ENCODE results near the gene CD22.
"Not testable (repeated sequence)": the region's sequence is repeated elsewhere in the genome, so short reads cannot be mapped to it uniquely, and the experiment has no call there.

CD22 gene
- long read RNA-seq, donor 1 = 0 reads
- long read RNA-seq, donor 2 = 0 reads
- long read RNA-seq, donor 3 = 0 reads
- long read RNA-seq, donor 4 = 0 reads
- long read RNA-seq, donor 5 = 0 reads
- long read RNA-seq, donor 6, partial matches to known transcripts = 0 of 1 reads
- long read RNA-seq, donor 6, other reads (novel, unspliced or antisense) = 0 of 1 reads
- long read RNA-seq, donor 7 = 0 reads
- long read RNA-seq, donor 8 = 0 reads

DNA sequence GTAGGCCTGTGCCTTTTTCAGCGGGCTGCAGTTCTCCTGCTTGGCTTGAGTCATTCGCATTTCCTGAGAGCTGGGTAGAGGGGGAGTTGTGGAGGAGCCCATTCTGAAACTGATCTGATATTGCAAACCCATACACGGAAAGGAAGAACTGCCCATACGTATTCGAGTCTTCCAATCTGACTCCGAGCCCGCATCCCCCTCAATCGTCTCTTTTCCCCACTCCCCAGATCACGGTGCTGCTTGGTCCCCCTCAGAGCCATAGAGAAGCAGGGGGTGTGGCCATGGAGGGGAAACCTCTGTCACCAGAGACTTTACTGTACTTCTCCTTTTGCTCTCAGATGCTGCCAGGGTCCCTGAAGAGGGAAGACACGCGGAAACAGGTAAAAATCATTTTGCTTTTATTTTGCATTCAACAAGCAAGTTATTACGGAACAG lies at the start of gene CD22:
TSS of gene CD22 (plus strand) at position 337 of the 435 bp plus-strand sequence. CDS start 2,854 bp downstream, outside the sequence.
- DNase-seq = no peak

DNA sequence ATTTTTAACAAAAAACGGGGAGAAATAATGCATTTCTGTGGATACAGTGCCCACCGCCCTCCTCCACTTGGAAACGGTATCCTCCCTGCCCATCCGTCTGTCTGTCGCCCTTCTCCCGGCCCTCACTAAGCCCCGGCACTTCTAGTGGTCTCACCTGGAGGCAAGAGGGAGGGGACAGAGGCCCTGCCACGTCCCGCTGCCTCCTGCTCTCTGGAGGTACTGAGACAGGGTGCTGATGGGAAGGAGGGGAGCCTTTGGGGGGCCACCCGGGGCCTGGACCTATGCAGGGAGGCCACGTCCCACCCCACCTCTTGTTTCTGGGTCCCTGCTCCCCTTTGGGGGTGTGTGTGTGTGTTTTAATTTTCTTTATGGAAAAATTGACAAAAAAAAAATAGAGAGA lies 49.6 kb upstream of the CD22 start:
- no peak for DNase-seq

DNA sequence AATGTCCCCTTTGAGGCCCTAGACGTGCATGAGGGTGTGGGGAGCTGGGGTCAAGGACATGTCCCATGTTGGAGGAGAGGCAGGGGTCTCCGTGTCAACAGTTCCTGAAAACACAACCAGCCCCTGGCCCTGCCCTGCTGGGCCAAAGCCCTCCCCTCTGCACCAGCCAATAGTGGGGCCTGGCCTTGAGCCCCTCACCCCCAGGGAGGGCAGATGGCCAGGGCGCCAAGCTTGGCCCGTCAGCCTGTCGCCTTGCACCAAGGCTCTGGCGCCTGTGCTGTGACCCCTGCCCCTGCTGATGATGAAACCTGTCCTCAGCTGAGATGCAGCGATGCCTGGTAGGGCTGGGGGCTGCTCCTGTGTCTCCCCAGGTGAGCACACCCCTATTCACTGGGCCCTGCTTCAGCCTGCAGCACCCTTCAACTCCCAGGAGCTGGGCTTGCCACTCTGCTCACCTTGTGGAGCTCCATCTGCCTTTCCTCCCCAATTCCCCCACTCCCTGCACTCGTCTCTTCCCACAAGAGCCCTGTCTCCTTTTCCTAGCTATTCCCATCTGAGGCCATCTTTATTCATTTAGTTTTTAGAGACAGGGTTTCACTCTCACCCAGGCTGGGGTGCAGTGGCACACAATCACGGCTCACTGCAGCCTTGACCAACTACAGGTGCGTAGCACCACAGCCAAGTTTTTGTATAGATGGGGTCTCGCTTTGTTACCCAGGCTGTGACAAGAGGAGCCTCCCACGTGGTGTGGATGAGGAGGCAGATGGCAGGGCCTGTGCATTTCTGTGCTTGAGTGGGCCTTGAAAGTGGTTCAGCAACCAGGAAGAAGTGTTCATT lies 48.8 kb upstream of the CD22 start:
- no peak for DNase-seq

DNA sequence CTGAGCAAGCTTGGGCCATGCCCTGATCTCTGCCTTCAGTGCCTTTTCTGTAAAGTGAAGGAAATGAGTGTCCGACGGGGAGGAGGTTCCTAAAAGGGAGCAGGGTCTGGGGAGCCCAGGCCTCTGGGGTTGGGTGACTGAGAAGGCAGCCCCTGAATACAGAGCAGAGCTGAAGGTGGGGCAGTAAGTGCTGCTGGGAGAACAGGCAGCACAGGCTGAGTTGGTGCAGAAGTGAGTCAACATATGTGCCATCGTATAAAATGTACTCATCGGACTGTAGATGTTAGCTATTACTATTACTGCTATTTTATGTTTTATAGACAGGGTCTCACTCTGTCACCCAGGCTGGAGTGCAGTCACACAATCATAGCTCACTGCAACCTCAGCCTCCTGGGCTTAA lies 47.7 kb upstream of the CD22 start:
- no peak for DNase-seq

DNA sequence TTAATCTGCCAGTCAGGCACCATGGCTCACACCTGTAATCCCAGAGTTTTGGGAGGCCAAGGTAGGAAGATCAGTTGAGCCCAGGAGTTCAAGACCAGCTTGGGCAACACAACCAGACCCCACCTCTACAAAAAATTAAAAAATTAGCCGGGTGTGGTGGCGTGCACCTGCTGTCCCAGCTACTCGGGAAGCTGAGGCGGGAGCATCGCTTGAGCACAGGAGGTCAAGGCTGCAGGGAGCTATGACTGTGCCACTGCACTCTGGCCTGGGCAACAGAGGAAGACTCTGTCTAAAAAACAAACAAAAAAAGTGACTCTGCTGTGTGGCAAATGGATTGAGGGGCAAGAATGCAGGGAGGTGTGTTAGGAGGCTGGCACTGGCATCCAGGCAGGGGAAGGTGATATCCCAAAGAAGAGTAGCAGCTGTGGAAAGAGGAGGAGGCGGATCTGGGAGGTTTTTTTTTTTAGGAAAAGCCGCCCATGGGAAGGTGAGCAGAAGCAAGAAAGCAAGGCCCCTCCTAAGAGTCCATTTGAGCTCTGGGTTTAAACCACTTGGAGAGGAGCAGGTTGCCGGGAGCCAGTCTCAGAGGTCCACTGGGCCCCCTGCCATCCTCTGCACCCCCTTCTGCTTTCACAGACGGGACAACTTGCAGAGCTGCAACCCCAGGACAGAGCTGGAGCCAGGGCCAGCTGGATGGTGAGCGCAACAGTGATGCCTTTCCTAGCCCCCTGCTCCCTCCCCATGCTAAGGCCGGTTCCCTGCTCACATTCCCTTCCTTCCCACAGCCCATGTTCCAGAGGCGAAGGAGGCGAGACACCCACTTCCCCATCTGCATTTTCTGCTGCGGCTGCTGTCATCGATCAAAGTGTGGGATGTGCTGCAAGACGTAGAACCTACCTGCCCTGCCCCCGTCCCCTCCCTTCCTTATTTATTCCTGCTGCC lies 44.6 kb upstream of the CD22 start:
- DNase-seq = no peak

DNA sequence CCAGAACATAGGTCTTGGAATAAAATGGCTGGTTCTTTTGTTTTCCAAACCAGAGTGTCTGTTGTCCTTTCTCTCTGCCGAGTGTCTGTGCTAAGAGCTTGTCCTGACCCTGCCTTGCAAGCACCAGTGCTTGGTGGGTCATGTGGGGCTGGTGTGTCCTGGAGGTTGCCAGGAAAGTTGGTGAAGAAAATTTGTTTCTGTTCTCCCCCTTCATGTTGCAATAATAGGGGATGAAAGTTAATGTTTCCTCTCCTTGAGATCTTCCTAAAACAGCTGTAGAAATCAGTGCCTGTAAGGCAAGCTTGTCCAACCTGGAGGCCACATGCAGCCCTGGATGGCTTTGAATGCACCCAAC lies 43.9 kb upstream of the CD22 start:
- DNase-seq = no peak

DNA sequence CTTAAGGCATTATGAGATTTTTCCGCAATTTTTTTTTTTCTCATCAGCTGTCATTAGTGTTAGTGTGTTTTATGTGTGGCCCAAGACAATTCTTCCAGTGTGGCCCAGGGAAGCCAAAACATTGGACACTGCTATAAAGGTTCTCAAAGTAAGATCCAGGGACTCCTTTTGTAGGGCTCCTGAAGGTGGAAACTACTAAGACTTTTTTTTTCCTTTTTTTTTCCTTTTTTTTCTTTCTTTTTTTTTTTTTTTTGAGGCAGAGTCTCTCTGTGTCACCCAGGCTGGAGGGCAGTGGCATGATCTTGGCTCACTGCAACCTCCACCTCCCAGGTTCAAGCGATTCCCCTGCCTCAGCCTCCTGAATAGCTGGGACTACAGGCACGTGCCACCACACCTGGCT lies 43.5 kb upstream of the CD22 start:
- not testable (repeated sequence) for DNase-seq

DNA sequence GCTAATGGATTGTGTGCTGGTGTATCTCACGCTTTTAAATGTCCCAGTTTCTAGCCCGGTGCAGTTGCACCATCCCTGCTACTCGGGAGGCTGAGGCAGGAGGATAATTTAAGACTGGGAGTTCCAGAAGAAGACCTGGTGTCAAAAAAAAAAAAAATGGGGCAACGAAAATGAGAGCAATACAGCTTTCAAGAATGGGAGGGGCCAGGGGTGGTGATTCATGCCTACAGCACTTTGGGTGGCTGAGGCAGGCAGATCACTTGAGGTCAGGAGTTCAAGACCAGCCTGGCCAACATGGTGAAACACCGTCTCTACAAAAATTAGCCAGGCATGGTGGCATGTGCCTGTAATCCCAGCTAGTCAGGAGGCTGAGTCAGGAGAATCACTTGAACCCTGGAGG lies 42.9 kb upstream of the CD22 start:
- not testable (repeated sequence) for DNase-seq

DNA sequence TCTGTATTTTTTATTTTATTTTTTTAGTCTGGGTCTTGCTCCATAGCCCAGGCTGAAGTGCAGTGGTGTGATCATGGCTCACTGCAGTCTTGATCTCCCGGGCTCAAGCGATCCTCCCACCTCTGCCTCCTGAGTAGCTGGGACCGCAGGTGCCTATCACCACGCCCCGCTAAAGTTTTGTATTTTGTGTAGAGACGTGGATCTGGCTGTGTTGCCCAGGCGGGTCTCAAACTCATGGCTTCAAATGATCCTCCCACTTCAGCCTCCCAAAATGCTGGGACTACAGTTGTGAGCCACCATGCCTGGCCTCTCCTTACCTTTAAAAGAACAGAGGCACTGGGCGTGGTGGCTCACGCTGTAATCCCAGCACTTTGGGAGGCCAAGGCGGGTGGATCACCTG lies 41.3 kb upstream of the CD22 start:
- no peak for DNase-seq

DNA sequence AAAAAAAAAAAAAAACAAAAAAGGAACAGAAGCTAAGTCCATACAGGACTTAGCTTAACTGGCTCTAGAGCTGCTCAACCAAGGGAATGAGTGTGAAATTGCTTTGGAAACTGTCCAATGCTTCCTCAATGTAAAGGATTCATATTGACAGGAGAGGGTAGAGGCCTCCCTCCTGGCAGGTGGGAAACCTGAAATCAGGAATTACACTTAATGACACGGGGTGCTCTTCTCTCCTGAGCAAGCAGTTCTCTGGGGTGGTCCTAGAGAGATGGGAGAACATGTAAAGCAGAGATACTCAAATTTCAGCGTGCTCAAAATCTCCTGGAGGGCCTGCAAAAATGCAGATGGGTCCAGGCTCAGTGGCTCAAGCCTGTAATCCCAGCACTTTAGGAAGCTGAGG lies 40.7 kb upstream of the CD22 start:
- no peak for DNase-seq

DNA sequence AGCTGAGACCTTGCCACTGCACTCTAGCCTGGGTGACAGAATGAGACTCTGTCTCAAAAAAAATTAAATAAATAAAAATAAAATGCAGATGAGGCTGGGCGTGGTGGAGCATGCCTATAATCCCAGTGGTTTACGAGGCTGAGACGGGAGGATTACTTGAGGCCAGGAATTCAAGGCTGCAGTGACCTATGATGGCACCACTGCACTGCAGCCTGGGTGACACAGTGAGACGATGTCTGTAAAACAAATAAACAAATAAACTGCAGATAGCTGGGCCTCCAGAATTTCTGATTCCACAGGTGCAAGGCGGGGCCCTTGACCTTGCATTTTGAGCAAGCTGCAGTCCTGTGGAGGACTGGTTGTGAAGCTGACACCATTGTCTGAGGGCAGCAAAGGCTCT lies 40.1 kb upstream of the CD22 start:
- DNase-seq = no peak

DNA sequence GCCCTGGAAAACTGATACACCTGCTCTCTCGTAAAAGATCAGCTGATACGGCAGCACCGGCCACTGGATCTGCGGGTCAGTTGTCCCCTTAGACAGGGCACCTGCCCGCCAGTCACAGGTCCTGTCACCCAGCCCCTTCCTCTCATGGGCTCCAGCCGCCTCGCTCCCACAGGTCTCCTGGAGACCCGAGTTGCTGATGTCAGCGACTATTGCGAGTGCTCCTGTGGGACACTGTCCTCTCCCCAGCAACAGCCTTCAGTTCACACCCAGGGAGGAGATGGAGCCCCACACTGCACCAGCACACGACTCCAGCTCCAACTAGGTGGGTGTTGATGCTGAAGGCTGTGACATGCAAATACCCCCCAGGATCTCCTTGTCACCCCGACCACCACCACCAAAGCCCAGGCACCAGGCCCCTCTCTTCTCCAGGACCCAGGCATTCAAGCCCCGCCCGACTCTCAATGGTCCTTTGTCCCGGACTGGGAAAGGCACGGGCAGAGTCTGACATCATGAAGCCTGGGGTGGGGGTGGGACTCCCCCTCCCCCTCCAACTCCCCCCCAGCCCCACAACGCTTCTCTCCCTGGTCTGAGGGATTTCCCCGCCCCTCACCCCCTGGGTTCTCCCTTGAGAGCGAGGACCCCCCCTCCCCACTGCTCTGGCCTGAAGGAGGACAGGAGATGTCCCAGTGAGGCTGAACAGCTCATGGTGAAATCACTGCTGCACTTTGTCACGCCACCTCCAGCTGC lies 38.4 kb upstream of the CD22 start:
- no peak for DNase-seq

DNA sequence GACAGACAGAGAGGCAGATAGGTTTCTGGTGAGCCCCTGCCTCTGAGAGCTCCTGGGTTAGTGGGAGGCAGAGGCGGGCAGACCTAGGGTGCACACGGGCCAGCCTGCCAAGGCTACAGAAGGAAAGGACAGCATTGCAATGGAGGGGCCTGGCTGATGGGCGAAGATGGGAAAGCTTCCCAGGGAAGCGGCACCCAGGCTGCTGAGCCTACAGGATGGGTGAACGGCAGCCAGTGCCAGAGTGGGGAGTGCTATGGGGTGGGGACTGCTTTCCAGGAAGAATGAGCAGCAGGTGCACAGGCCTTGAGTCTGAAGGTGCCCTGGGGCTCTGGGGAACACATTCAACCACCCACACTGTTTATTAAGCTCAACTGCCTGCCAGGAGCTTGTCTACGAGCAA lies 37.7 kb upstream of the CD22 start:
- no peak for DNase-seq

DNA sequence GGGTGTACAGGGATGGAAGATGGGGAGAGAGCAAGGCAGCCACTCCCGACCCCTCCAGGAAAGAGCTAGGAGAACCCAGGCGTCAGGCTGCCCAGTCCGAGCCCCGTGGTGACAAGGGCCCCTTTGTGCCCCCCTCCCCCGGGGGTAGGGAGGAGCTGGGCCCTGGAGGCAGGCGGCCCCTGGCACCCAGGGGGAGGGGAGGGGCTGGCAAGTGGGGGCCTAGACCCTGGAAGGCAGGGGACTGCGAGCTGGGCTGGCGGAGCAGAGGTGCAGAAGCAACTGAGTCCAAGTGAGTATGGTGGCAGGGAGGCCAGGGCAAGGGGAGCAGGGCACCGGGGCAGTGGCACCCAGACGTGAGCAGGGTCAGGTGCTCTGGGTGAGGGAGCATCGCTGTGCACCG lies 37.1 kb upstream of the CD22 start, which contains the start of gene MAG:
TSS of gene MAG (plus strand) at position 246 of the 400 bp plus-strand sequence. CDS start 3,248 bp downstream, outside the sequence.
- no peak for DNase-seq

DNA sequence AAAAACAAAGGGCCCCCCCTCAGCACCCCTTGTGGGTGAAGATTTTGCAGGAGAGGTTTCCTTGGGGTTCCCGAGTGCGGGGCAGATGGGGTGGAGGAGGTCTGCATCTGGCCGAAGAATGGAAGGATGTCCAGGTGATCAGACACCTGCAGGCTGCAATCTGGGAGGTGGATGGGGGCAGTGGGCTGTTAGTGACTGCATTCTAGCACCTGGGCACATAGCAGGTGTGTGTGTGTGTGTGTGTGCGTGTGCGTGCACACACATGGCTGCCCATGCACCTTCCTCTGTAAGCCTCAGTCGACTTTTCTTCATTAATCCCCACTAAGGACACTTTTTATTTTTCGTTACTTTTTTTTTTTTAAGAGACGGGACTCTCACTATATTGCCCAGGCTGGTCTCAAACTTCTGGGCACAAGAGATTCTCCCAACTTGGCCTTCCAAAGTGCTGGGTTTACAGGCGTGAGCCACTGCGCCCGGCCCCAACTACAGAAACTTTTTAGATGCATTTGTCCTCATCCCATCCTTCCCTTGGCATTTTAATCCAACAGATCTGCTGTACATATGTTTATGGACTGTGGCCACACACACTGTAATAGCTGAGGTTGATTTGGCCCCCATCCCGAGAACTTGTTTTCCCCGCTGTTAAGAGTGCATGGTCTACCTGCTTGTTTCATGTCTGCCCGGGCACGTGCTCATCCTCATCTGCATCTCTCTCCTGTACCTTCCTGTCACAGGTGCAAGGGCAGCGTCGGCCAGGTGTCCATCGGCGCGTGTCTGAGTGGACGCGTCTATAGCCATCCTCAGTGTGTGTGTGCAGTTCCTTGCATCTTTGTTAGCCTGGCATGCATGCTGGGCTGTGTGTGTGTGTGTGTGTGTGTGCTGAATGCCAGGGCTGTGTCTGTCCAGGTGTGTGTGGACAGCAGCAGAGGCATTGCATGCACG lies 36.3 kb upstream of the CD22 start:
- DNase-seq = no peak

DNA sequence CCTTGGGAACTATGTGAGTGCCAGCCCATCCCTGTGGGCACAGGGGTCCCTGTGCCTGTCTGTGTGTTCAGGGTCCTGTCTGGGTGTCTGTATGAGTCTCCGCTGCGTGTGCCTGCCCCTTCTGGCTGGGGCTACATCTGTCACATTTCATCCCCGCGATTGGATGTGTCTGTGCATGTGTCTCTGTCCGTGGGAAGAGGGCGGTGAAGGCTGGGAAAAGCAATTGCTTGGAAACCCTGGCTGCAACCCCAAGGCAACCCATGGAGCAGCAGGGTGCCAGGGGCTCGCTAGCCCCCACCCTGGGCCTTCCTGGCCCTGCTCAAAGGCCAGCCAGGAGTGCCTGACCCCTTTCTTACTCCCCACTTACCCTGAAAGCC lies 35.6 kb upstream of the CD22 start:
- DNase-seq = no peak

DNA sequence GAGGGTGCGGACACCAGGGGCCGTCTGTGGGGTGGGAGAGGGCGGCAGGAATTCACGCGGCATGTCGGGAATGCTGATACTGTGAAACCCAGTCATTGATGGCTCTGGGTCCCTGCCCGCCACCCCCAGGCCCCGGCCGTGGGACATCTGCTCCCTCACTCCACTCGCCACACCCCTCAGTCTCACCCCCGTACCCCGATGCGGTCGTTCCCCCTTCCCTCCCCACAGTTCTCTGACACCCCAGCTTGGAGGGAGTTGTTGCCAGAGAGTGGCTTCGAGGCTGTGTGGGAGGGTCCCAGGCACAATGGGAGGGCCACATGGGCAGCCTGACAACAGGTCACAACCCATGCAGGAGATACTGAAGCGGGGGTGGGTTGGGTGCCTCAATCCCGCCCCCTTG lies 35.2 kb upstream of the CD22 start:
- DNase-seq = no peak

DNA sequence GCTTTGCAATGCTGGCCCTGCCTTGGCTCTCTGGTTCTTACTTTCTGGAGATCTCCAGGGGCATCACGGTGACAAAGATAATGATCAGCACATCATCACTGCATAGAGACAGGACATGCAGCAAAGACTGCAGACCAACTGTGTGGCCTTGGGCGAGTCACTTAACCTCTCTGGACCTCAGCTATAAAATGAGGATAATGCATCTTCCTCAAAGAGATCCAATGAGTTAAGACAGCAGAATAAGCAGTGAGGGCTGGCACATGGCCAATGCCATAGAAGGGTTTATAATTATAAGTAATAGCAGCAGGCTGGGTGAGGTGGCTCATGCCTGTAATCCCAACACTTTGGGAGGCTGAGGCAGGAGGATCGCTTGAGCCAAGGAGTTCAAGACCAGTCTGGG lies 34.7 kb upstream of the CD22 start:
- no peak for DNase-seq

DNA sequence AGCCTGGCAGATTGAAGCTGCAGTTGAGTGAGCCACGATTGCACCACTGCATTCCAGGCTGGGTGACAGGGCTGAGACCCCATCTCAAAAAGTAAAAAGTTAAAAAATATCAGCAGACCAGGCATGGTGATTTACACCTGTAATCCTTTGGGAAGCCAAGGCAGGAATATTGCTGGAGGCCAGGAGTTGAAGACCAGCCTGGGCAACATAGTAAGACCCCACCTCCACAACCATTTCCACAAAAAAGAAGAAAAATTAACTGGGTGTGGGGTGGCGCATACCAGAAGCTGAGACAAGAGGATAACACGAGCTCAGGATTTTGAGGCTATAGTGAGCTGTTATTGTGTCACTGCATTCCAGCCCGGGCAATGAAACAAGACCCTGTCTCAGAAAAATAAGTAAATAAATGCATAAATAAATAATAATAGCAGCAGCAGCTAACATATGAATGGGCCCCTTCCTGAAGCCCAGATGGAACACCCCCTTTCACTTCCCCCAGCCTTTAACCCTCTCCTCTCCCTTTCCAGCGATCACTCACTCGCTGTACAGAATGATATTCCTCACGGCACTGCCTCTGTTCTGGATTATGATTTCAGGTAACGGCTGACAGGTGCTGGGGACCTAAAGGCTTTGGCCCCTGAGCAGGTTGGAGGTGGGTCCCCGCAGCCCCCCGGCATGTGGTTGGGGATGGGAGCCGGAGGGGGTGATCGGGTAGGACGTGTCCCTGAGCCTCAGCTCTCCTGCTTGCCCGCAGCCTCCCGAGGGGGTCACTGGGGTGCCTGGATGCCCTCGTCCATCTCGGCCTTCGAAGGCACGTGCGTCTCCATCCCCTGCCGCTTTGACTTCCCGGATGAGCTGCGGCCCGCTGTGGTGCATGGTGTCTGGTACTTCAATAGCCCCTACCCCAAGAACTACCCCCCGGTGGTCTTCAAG lies 33.9 kb upstream of the CD22 start:
- DNase-seq = no peak

Data from right kidney (tissue), 9 donors.